ENCODE data around the gene QRICH1. TPM values are rescaled to one million over a fixed set of nuclear protein-coding genes. Genes with fewer than 3 reads are reported as not detected.

Gene QRICH1
- total RNA-seq, 1 experiment from 2014 or later, result 123 TPM

DNA sequence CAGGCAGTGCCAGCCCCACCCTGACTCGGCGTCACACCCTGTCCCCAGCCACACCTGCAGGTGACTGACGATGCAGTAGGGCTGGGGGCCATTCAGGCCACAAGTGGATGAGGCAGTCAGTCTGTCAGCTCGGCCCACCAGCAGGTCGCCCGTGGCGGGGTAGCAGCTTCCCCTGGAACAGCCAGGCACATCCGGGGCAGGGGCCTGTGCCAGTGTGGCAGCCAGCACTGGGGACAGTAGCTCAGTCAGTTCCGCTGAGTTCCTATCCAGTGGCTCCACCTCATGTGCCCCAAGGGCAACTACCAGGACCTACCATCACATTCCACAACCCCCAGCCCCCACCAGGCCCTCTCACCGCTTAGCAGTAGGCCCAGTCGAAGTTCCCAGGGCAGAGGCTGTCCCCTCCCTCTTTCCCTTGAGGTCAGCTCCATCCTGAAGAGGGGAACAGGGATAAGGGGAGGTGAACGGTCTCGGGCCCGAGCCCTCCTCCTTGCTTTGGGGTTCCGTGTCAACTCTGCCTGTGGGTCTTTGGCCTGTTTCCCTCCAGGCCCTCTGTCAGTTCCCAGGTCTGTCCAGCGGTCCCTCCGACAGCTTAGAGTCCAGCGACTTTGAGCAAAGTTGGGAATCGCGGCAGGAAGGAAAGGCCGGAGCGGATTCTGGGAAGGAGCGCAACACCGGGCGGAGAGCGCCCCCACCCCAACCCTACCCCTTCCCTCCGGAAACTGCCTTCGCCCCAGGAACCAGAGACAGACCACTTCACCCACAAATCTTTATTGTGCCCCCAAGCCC is 38.8 kb upstream of the QRICH1 start, which contains the start of gene LAMB2 (continued):
- TF ChIP-seq, protein P1, sequence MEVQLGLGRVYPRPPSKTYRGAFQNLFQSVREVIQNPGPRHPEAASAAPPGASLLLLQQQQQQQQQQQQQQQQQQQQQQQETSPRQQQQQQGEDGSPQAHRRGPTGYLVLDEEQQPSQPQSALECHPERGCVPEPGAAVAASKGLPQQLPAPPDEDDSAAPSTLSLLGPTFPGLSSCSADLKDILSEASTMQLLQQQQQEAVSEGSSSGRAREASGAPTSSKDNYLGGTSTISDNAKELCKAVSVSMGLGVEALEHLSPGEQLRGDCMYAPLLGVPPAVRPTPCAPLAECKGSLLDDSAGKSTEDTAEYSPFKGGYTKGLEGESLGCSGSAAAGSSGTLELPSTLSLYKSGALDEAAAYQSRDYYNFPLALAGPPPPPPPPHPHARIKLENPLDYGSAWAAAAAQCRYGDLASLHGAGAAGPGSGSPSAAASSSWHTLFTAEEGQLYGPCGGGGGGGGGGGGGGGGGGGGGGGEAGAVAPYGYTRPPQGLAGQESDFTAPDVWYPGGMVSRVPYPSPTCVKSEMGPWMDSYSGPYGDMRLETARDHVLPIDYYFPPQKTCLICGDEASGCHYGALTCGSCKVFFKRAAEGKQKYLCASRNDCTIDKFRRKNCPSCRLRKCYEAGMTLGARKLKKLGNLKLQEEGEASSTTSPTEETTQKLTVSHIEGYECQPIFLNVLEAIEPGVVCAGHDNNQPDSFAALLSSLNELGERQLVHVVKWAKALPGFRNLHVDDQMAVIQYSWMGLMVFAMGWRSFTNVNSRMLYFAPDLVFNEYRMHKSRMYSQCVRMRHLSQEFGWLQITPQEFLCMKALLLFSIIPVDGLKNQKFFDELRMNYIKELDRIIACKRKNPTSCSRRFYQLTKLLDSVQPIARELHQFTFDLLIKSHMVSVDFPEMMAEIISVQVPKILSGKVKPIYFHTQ (CRISPR knock-in tag; IDR thresholded peaks at IDR 0.05), result no peak
- 0 out of 2 replicates have a peak, but pooled peaks have one; percentile 7 for TF ChIP-seq FOXP1 (CRISPR knock-in tag; IDR thresholded peaks at IDR 0.05; ENCODE audit: borderline replicate concordance)
- TF ChIP-seq, protein P2, sequence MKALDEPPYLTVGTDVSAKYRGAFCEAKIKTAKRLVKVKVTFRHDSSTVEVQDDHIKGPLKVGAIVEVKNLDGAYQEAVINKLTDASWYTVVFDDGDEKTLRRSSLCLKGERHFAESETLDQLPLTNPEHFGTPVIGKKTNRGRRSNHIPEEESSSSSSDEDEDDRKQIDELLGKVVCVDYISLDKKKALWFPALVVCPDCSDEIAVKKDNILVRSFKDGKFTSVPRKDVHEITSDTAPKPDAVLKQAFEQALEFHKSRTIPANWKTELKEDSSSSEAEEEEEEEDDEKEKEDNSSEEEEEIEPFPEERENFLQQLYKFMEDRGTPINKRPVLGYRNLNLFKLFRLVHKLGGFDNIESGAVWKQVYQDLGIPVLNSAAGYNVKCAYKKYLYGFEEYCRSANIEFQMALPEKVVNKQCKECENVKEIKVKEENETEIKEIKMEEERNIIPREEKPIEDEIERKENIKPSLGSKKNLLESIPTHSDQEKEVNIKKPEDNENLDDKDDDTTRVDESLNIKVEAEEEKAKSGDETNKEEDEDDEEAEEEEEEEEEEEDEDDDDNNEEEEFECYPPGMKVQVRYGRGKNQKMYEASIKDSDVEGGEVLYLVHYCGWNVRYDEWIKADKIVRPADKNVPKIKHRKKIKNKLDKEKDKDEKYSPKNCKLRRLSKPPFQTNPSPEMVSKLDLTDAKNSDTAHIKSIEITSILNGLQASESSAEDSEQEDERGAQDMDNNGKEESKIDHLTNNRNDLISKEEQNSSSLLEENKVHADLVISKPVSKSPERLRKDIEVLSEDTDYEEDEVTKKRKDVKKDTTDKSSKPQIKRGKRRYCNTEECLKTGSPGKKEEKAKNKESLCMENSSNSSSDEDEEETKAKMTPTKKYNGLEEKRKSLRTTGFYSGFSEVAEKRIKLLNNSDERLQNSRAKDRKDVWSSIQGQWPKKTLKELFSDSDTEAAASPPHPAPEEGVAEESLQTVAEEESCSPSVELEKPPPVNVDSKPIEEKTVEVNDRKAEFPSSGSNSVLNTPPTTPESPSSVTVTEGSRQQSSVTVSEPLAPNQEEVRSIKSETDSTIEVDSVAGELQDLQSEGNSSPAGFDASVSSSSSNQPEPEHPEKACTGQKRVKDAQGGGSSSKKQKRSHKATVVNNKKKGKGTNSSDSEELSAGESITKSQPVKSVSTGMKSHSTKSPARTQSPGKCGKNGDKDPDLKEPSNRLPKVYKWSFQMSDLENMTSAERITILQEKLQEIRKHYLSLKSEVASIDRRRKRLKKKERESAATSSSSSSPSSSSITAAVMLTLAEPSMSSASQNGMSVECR (CRISPR knock-in tag; IDR thresholded peaks at IDR 0.05; ENCODE audit: borderline replicate concordance), result 0 out of 2 replicates have a peak, but pooled peaks have one; percentile 36
- TF ChIP-seq ZBTB21 (CRISPR knock-in tag; IDR thresholded peaks at IDR 0.05; ENCODE audit: borderline replicate concordance), result peak; percentile 33; the same call in 1 of the 2 replicates
- TF ChIP-seq, protein P3, sequence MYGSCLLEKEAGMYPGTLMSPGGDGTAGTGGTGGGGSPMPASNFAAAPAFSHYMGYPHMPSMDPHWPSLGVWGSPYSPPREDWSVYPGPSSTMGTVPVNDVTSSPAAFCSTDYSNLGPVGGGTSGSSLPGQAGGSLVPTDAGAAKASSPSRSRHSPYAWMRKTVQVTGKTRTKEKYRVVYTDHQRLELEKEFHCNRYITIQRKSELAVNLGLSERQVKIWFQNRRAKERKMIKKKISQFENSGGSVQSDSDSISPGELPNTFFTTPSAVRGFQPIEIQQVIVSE (CRISPR knock-in tag; IDR thresholded peaks at IDR 0.05; ENCODE audit: borderline replicate concordance), result no peak
- TF ChIP-seq, protein P4, sequence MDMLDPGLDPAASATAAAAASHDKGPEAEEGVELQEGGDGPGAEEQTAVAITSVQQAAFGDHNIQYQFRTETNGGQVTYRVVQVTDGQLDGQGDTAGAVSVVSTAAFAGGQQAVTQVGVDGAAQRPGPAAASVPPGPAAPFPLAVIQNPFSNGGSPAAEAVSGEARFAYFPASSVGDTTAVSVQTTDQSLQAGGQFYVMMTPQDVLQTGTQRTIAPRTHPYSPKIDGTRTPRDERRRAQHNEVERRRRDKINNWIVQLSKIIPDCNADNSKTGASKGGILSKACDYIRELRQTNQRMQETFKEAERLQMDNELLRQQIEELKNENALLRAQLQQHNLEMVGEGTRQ (CRISPR knock-in tag; IDR thresholded peaks at IDR 0.05), result no peak
- TF ChIP-seq, protein P5, sequence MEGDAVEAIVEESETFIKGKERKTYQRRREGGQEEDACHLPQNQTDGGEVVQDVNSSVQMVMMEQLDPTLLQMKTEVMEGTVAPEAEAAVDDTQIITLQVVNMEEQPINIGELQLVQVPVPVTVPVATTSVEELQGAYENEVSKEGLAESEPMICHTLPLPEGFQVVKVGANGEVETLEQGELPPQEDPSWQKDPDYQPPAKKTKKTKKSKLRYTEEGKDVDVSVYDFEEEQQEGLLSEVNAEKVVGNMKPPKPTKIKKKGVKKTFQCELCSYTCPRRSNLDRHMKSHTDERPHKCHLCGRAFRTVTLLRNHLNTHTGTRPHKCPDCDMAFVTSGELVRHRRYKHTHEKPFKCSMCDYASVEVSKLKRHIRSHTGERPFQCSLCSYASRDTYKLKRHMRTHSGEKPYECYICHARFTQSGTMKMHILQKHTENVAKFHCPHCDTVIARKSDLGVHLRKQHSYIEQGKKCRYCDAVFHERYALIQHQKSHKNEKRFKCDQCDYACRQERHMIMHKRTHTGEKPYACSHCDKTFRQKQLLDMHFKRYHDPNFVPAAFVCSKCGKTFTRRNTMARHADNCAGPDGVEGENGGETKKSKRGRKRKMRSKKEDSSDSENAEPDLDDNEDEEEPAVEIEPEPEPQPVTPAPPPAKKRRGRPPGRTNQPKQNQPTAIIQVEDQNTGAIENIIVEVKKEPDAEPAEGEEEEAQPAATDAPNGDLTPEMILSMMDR (IDR thresholded peaks at IDR 0.05), result no peak

DNA sequence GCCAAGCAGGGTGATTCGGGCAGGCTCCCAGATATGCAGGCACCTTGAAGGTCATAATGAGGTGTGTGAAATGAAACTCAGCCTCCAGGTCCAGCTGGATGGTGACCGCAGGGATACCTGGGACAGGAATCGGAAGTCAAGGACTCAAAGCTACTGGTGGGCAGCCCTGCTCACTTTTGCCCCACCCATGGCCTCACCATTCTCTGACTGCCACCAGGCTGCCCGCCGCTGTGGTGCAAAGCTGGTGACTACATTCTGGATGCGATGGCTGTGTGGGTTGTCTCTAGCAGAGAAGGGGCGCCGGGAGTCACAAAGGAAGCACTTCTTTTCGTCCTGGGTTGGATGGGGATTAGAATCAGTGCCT is 38.2 kb upstream of the QRICH1 start:
- H3K36me3 Mint-ChIP-seq, result no peaks in the 10 kb centered on the region
- DNase-seq (ENCODE audit: low spot score), result no peak
- H3K4me3 Mint-ChIP-seq, result peak overlapping the region; percentile 89
- ChIA-PET POLR2A (interaction anchor here (0.7 to 1.5 kb wide), 5 partner anchors 11 to 125 kb away, joined by 3 to 6 read pairs (median 3); partner anchors contain the start of genes QRICH1, USP19 and WDR6), CTCF (interaction anchor here (0.6 to 3.4 kb wide), 14 partner anchors 11 to 468 kb away, joined by 3 to 36 read pairs (median 6); partner anchors contain the start of genes KLHDC8B, QRICH1, USP19 and USP4)
- H3K27ac Mint-ChIP-seq, result no peak overlapping the region
- TF ChIP-seq MXD4 (CRISPR knock-in tag; IDR thresholded peaks at IDR 0.05; ENCODE audit: borderline replicate concordance) (no peak), SOX15 (CRISPR knock-in tag; IDR thresholded peaks at IDR 0.05) (no peak), FOXP1 (CRISPR knock-in tag; IDR thresholded peaks at IDR 0.05; ENCODE audit: borderline replicate concordance) (0 out of 2 replicates have a peak, but pooled peaks have one; percentile 10), SP1 (CRISPR knock-in tag; conservative IDR thresholded peaks at IDR 0.05) (no peak), NR3C1 (CRISPR knock-in tag; conservative IDR thresholded peaks at IDR 0.05; ENCODE audit: low read depth) (no peak)
- TF ChIP-seq, protein P6, sequence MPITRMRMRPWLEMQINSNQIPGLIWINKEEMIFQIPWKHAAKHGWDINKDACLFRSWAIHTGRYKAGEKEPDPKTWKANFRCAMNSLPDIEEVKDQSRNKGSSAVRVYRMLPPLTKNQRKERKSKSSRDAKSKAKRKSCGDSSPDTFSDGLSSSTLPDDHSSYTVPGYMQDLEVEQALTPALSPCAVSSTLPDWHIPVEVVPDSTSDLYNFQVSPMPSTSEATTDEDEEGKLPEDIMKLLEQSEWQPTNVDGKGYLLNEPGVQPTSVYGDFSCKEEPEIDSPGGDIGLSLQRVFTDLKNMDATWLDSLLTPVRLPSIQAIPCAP (CRISPR knock-in tag; IDR thresholded peaks at IDR 0.05), result no peak
- TF ChIP-seq, protein P7, sequence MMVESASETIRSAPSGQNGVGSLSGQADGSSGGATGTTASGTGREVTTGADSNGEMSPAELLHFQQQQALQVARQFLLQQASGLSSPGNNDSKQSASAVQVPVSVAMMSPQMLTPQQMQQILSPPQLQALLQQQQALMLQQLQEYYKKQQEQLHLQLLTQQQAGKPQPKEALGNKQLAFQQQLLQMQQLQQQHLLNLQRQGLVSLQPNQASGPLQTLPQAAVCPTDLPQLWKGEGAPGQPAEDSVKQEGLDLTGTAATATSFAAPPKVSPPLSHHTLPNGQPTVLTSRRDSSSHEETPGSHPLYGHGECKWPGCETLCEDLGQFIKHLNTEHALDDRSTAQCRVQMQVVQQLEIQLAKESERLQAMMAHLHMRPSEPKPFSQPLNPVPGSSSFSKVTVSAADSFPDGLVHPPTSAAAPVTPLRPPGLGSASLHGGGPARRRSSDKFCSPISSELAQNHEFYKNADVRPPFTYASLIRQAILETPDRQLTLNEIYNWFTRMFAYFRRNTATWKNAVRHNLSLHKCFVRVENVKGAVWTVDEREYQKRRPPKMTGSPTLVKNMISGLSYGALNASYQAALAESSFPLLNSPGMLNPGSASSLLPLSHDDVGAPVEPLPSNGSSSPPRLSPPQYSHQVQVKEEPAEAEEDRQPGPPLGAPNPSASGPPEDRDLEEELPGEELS (CRISPR knock-in tag; IDR thresholded peaks at IDR 0.05), result no peak
- TF ChIP-seq, protein P8, sequence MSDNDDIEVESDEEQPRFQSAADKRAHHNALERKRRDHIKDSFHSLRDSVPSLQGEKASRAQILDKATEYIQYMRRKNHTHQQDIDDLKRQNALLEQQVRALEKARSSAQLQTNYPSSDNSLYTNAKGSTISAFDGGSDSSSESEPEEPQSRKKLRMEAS (CRISPR knock-in tag; IDR thresholded peaks at IDR 0.05), result no peak
- peaks cover 12% of the 10 kb centered on the region for H3K4me1 Mint-ChIP-seq
- H3K9me3 Mint-ChIP-seq, result no peaks in the 10 kb centered on the region
- H3K27me3 Mint-ChIP-seq (ENCODE audit: low read depth), result no peaks in the 10 kb centered on the region; the same call in 1 of the 2 replicates
- ATAC-seq, result no peak

All from WTC11 (cell line).